Measurements from ENCODE around the gene NDRG3.
"Not testable (repeated sequence)": the region's sequence is repeated elsewhere in the genome, so short reads cannot be mapped to it uniquely, and the experiment has no call there.

Gene NDRG3

GRCh38 chr20:36736451-36737182, 9.3 kb downstream of the NDRG3 start:
- Histone ChIP-seq H3K4me3 (ENCODE audit: low read length) (no peak overlapping the region), H3K36me3 (ENCODE audit: insufficient read depth, low read length) (no peaks in the 10 kb centered on the region), H3K27ac (ENCODE audit: low read depth, low read length) (no peak overlapping the region), H3K9ac (ENCODE audit: low read depth, low read length) (no peak overlapping the region), H3K9me3 (ENCODE audit: insufficient read depth, low read depth, low read length) (no peaks in the 10 kb centered on the region), H3K27me3 (ENCODE audit: insufficient read depth, low read length) (no peaks in the 10 kb centered on the region), H3K4me1 (ENCODE audit: insufficient read depth, low read length) (peaks cover 16% of the 10 kb centered on the region; the same call in 1 of the 2 replicates)
- 80% methylated on average over 3 of the region's 3 CpGs for WGBS

- no peak overlapping the region for H3K27ac ChIP-seq (ENCODE audit: low read depth, low read length)
- H3K9me3 ChIP-seq (ENCODE audit: insufficient read depth, low read depth, low read length) = no peaks in the 10 kb centered on the region
- no peak overlapping the region for H3K4me3 ChIP-seq (ENCODE audit: low read length)
- H3K9ac ChIP-seq (ENCODE audit: low read depth, low read length) = no peak overlapping the region
- H3K36me3 ChIP-seq (ENCODE audit: insufficient read depth, low read length) = no peaks in the 10 kb centered on the region
- WGBS = 95% methylated on average over 1 of the region's 1 CpG
- H3K27me3 ChIP-seq (ENCODE audit: insufficient read depth, low read length) = no peaks in the 10 kb centered on the region
- peaks cover 20% of the 10 kb centered on the region; the same call in 1 of the 2 replicates for H3K4me1 ChIP-seq (ENCODE audit: insufficient read depth, low read length)
These were observed 13.4 kb downstream of the NDRG3 start for GRCh38 chr20:36732456-36732855.

DNA sequence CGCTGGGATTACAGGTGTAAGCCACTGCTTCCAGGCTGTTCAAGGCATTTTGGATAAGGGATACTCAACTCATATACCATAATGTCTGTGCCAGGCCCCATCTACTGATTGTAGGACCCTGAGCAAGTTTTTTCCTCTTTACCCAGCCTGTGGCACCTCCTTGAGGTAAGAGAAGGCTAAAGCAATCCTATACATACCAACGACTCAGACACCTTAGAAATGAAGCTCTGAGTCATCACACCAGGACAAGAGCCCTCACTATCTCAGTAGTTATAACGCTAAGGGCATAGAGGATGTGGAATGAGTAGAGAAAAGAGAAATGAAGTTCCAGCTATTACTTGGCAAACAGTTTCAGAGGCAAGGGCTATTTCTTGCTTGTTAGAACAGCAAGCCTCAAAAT, 16.9 kb downstream of the NDRG3 start:
- Histone ChIP-seq H3K27ac (ENCODE audit: low read depth, low read length) (no peak overlapping the region), H3K9me3 (ENCODE audit: insufficient read depth, low read depth, low read length) (no peaks in the 10 kb centered on the region), H3K4me3 (ENCODE audit: low read length) (no peak overlapping the region), H3K27me3 (ENCODE audit: insufficient read depth, low read length) (no peaks in the 10 kb centered on the region), H3K9ac (ENCODE audit: low read depth, low read length) (no peak overlapping the region), H3K36me3 (ENCODE audit: insufficient read depth, low read length) (no peaks in the 10 kb centered on the region), H3K4me1 (ENCODE audit: insufficient read depth, low read length) (0 out of 2 replicates have a peak, but pooled peaks cover 7% of the 10 kb centered on the region)
- 65% methylated on average over 3 of the region's 3 CpGs for WGBS

DNA sequence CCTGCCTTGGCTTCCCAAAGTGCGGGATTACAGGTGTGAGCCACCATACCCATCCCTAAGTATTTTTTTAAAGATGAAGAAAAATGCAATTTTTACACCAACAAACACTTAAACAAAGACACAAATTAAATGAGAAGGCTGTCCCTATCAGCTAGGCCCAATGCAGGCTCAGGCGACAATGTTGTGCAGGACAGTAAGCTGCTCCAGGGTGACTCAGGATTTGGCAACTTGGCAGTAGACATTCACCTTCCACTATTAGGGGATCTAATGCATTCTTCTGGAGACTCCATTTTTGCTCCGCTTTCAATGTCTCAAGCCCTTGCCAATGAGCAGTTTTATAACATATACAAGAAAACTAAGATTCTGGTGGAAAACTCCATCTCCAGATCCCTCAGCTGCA, 19.7 kb downstream of the NDRG3 start:
- no peak overlapping the region for H3K9ac ChIP-seq (ENCODE audit: low read depth, low read length)
- 0 out of 2 replicates have a peak, but pooled peaks cover 4% of the 10 kb centered on the region for H3K4me1 ChIP-seq (ENCODE audit: insufficient read depth, low read length)
- H3K9me3 ChIP-seq (ENCODE audit: insufficient read depth, low read depth, low read length) = no peaks in the 10 kb centered on the region
- H3K4me3 ChIP-seq (ENCODE audit: low read length) = no peak overlapping the region
- no peaks in the 10 kb centered on the region for H3K36me3 ChIP-seq (ENCODE audit: insufficient read depth, low read length)
- no peaks in the 10 kb centered on the region for H3K27me3 ChIP-seq (ENCODE audit: insufficient read depth, low read length)
- 94% methylated on average over 3 of the region's 3 CpGs for WGBS
- no peak overlapping the region for H3K27ac ChIP-seq (ENCODE audit: low read depth, low read length)

DNA sequence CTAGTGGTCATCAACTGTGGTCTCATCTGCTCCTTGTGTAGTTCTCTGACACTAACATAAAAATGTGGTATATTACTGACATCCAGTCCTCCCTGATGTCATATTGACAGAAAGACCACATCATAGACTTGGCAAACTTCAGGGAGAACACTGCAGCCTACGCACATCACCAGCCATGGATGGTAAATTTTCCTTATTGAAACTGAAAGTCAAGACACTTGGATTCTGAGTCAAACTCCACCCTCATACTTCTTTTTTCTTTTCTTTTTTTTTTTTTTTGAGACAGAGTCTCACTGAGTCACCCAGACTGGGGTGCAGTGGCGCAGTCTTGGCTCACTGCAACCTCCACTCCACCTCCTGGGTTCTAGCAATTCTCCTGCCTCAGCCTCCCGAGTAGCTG, 25.4 kb downstream of the NDRG3 start:
- WGBS = 98% methylated on average over 2 of the region's 3 CpGs
- H3K9me3 ChIP-seq (ENCODE audit: insufficient read depth, low read depth, low read length) = no peaks in the 10 kb centered on the region
- no peaks in the 10 kb centered on the region for H3K27me3 ChIP-seq (ENCODE audit: insufficient read depth, low read length)
- no peak overlapping the region for H3K4me3 ChIP-seq (ENCODE audit: low read length)
- H3K9ac ChIP-seq (ENCODE audit: low read depth, low read length) = no peak overlapping the region
- H3K4me1 ChIP-seq (ENCODE audit: insufficient read depth, low read length) = no peaks in the 10 kb centered on the region
- H3K36me3 ChIP-seq (ENCODE audit: insufficient read depth, low read length) = no peaks in the 10 kb centered on the region
- no peak overlapping the region for H3K27ac ChIP-seq (ENCODE audit: low read depth, low read length)

DNA sequence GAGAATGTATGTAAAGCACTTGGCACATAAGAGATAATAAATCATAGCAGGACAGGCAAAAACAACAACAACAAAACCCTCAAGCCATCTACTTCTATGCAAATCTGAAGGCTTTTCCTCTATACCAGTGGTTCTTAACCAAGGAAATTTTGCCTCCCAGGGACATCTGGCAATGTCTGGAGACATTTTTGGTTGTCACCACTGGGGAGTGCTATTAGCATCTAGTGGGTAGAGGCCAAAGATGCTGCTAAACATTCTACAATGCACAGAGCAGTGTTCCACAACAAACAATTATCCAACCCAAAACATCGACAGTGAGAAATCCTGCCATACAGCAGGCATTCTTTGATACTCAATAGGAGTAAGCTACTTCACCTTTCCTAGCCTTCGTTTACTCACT, 28.2 kb downstream of the NDRG3 start:
- WGBS = 94% methylated on average over 1 of the region's 2 CpGs
- Histone ChIP-seq H3K27me3 (ENCODE audit: insufficient read depth, low read length) (no peaks in the 10 kb centered on the region), H3K36me3 (ENCODE audit: insufficient read depth, low read length) (no peaks in the 10 kb centered on the region), H3K9me3 (ENCODE audit: insufficient read depth, low read depth, low read length) (no peaks in the 10 kb centered on the region), H3K27ac (ENCODE audit: low read depth, low read length) (no peak overlapping the region), H3K4me1 (ENCODE audit: insufficient read depth, low read length) (no peaks in the 10 kb centered on the region), H3K4me3 (ENCODE audit: low read length) (no peak overlapping the region), H3K9ac (ENCODE audit: low read depth, low read length) (no peak overlapping the region)

- Histone ChIP-seq H3K4me1 (ENCODE audit: insufficient read depth, low read length) (no peaks in the 10 kb centered on the region), H3K9me3 (ENCODE audit: insufficient read depth, low read depth, low read length) (no peaks in the 10 kb centered on the region), H3K27ac (ENCODE audit: low read depth, low read length) (no peak overlapping the region), H3K4me3 (ENCODE audit: low read length) (no peak overlapping the region), H3K36me3 (ENCODE audit: insufficient read depth, low read length) (no peaks in the 10 kb centered on the region), H3K27me3 (ENCODE audit: insufficient read depth, low read length) (no peaks in the 10 kb centered on the region), H3K9ac (ENCODE audit: low read depth, low read length) (no peak overlapping the region)
- WGBS = 95% methylated on average over 3 of the region's 3 CpGs
These were observed 28.9 kb downstream of the NDRG3 start for GRCh38 chr20:36717021-36717420.

GRCh38 chr20:36712775-36713174, 33.1 kb downstream of the NDRG3 start:
- H3K4me3 ChIP-seq (ENCODE audit: low read length) = no peak overlapping the region
- H3K36me3 ChIP-seq (ENCODE audit: insufficient read depth, low read length) = no peaks in the 10 kb centered on the region
- no peaks in the 10 kb centered on the region for H3K4me1 ChIP-seq (ENCODE audit: insufficient read depth, low read length)
- WGBS = 96% methylated on average over 1 of the region's 1 CpG
- H3K27ac ChIP-seq (ENCODE audit: low read depth, low read length) = no peak overlapping the region
- no peaks in the 10 kb centered on the region for H3K9me3 ChIP-seq (ENCODE audit: insufficient read depth, low read depth, low read length)
- H3K27me3 ChIP-seq (ENCODE audit: insufficient read depth, low read length) = no peaks in the 10 kb centered on the region
- H3K9ac ChIP-seq (ENCODE audit: low read depth, low read length) = no peak overlapping the region

DNA sequence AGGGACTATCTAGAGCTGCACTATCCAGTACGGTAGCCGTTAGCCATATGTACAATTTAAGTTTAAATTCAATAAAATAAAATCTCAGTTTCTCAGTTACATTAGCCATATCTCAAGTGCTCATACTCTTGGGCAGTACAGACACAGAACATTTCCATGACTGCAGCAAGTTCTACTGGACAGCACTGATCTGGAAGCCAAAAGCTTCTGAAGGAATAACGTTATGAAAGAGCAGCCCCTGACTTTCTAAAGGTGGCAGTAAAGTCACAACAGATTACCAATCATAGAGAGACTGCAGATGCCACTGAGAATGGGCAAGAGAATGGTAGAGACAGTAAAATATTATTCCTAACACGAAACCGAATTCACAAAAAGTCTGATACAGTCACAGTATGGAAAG, 36.8 kb downstream of the NDRG3 start:
- Histone ChIP-seq H3K4me3 (ENCODE audit: low read length) (no peak overlapping the region), H3K27ac (ENCODE audit: low read depth, low read length) (no peak overlapping the region), H3K9me3 (ENCODE audit: insufficient read depth, low read depth, low read length) (no peaks in the 10 kb centered on the region), H3K27me3 (ENCODE audit: insufficient read depth, low read length) (no peaks in the 10 kb centered on the region), H3K36me3 (ENCODE audit: insufficient read depth, low read length) (no peaks in the 10 kb centered on the region), H3K4me1 (ENCODE audit: insufficient read depth, low read length) (no peaks in the 10 kb centered on the region), H3K9ac (ENCODE audit: low read depth, low read length) (no peak overlapping the region)
- 97% methylated on average over 5 of the region's 5 CpGs for WGBS

DNA sequence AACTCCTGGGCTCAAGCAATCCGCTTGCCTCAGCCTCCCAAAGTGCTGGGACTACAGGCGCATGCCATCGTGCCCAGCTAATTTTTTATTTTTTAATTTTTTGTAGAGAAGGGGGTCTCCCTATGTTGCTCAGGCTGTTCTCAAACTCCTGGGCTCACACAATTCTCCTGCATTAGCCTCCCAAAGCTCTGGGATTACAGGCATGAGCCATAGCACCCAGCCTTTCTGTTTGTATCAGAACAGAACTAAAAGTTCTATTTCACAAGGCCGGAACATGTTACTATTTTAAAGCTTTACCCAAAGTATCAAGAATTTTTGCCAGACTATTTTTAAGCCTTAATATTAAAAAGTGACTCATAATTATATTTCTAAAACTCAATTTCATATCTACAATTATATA, 42.4 kb downstream of the NDRG3 start:
- Histone ChIP-seq H3K27me3 (ENCODE audit: insufficient read depth, low read length) (no peaks in the 10 kb centered on the region), H3K27ac (ENCODE audit: low read depth, low read length) (no peak overlapping the region), H3K9me3 (ENCODE audit: insufficient read depth, low read depth, low read length) (no peaks in the 10 kb centered on the region), H3K9ac (ENCODE audit: low read depth, low read length) (no peak overlapping the region), H3K4me3 (ENCODE audit: low read length) (no peak overlapping the region), H3K4me1 (ENCODE audit: insufficient read depth, low read length) (peaks cover 11% of the 10 kb centered on the region), H3K36me3 (ENCODE audit: insufficient read depth, low read length) (no peaks in the 10 kb centered on the region)
- WGBS = 96% methylated on average over 4 of the region's 4 CpGs

DNA sequence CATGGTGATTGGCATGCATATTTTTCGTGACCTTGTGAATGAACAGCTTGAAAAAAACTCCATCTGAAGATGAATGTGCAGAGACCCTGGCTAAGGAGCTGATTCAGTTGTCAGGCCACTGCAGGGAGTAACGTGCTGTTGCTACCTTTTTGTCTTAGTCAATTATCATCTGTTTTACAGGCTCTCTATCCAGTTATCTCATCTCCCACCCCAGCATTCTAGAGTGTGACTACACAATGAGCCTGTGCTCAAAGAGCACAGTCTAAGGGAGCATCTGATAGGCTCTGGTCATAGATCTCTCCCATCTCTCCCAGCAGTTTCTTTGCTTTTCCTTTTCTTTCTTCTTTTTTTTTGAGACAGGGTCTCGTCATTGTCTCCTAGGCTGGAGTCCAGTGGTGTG, 45.5 kb downstream of the NDRG3 start:
- Histone ChIP-seq H3K4me1 (ENCODE audit: insufficient read depth, low read length) (peaks cover 11% of the 10 kb centered on the region), H3K9ac (ENCODE audit: low read depth, low read length) (no peak overlapping the region), H3K9me3 (ENCODE audit: insufficient read depth, low read depth, low read length) (no peaks in the 10 kb centered on the region; the same call in 1 of the 2 replicates), H3K4me3 (ENCODE audit: low read length) (no peak overlapping the region), H3K27ac (ENCODE audit: low read depth, low read length) (peak overlapping the region; percentile 3; the same call in 1 of the 2 replicates), H3K36me3 (ENCODE audit: insufficient read depth, low read length) (no peaks in the 10 kb centered on the region), H3K27me3 (ENCODE audit: insufficient read depth, low read length) (no peaks in the 10 kb centered on the region)
- WGBS = 56% methylated on average over 3 of the region's 3 CpGs

DNA sequence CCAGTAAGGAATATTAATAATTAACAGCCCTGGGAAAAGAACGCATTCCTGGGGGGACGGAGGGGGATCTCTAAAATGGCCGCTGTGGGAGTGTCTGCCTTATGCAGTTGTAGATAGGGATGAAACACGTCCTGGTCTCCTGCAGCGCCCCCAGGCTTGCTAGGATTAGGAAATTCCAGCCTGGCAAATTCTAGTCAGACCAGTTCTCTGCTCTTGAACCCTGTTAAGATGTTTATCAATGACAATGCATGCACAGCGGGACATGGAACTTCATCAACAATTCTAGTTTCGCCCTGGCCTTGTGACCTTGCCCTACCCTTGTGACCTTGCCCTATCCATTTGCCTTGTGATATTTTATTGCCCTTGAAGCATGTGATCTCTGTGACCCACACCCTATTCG, 50.4 kb downstream of the NDRG3 start:
- 90% methylated on average over 8 of the region's 8 CpGs for WGBS
- not testable (repeated sequence) for H3K9me3 ChIP-seq (ENCODE audit: insufficient read depth, low read depth, low read length); H3K27ac ChIP-seq (ENCODE audit: low read depth, low read length); H3K27me3 ChIP-seq (ENCODE audit: insufficient read depth, low read length); H3K4me3 ChIP-seq (ENCODE audit: low read length); H3K36me3 ChIP-seq (ENCODE audit: insufficient read depth, low read length); H3K9ac ChIP-seq (ENCODE audit: low read depth, low read length); H3K4me1 ChIP-seq (ENCODE audit: insufficient read depth, low read length)

All from HUES64 (cell line).